Aorta (tissue), 5 donors: ENCODE results near the gene SMC1B. TPM values are rescaled to one million over a fixed set of nuclear protein-coding genes. Genes with fewer than 3 reads are reported as not detected.
"Not testable (repeated sequence)": the region's sequence is repeated elsewhere in the genome, so short reads cannot be mapped to it uniquely, and the experiment has no call there.

ENCODE experiments used
- ATAC-seq: fragments of 200-7000 bp; cut with Tn5 transposase; one replicate; pipeline ENCODE4 v1.9.1; 2022; ENCODE audit warnings: moderate library complexity; ENCODE audit not compliant: low FRiP score
- DNase-seq, 2 donors: peaks; one replicate each; pipeline ENCODE4 v3.0.0-alpha.2; 2020
- H3K27ac ChIP-seq, 2 donors: one replicate each; pipeline ENCODE4 v1.5.1; 2013; ENCODE audit warnings: low read length in 2 of 2, mild to moderate bottlenecking in 2 of 2, moderate library complexity in 2 of 2, control low read depth in 1 of 2, inconsistent platforms in 1 of 2, low read depth in 1 of 2
- H3K27me3 ChIP-seq, 2 donors: one replicate each; pipeline ENCODE4 v1.6.1; 2013; ENCODE audit warnings: control low read depth in 1 of 2, low read length in 1 of 2, mild to moderate bottlenecking in 1 of 2, moderate library complexity in 1 of 2; ENCODE audit not compliant: insufficient read depth in 2 of 2, control insufficient read depth in 1 of 2
- H3K36me3 ChIP-seq, 2 donors: one replicate each; pipeline ENCODE4 v1.6.1; 2013; ENCODE audit warnings: control low read depth in 1 of 2, low read length in 1 of 2, mild to moderate bottlenecking in 1 of 2; ENCODE audit not compliant: insufficient read depth in 2 of 2, control insufficient read depth in 1 of 2
- H3K4me1 ChIP-seq, 2 donors: one replicate each; pipeline ENCODE4 v1.6.1; 2013; ENCODE audit warnings: low read length in 2 of 2, control low read depth in 1 of 2, mild to moderate bottlenecking in 1 of 2, moderate library complexity in 1 of 2; ENCODE audit not compliant: insufficient read depth in 2 of 2, control insufficient read depth in 1 of 2
- H3K4me3 ChIP-seq, 2 donors: one replicate each; pipeline ENCODE4 v1.5.1; 2013; ENCODE audit warnings: low read length in 2 of 2, control low read depth in 1 of 2, mild to moderate bottlenecking in 1 of 2
- H3K9me3 ChIP-seq: one replicate; pipeline ENCODE4 v1.6.1; 2013; ENCODE audit warnings: mild to moderate bottlenecking, low read length; ENCODE audit not compliant: control insufficient read depth
- WGBS, 2 donors: extraction: QIAGEN DNeasy Blood & Tissue Kit; methylation state at CpG; one replicate each; pipeline ENCODE4 v1.1.7; 2013; 5-methylcytosine and 5-hydroxymethylcytosine counted together
- intact Hi-C, 2 donors: fragments of 100-400 bp; cut with DNase I; formaldehyde crosslinking; loops; one replicate each; pipeline versions ENCODE4 v1.14.2 to v1.15.0; 2022
- polyA plus RNA-seq, 2 donors: library from polyadenylated mRNA; stranded (reverse); fragments of 200-250 nt; gene quantifications; one replicate each; pipeline ENCODE4 v1.2.3, GENCODE V29; 2013
- total RNA-seq, 2 donors: library from RNA; stranded (reverse); fragmentation: NEBNext Ultra II Directional; extraction: Animal tissue kit (Norgen Biotek cat#: 25700); gene quantifications; one replicate each; pipeline ENCODE4 v1.2.1, GENCODE V29; 2021
- donor health status: healthy with polysubstance abuse.
- donor health status: Bipolar disorder and iron deficiency.
- donor health status: DM: no; HTN: no; CAD: no.
- donor health status: DM: no; HTN: no; CAD: no.
- donor health status: DM: yes; HTN: yes; CAD: no.

Gene SMC1B
- total and polyA plus RNA-seq, 4 donors = not detected

DNA sequence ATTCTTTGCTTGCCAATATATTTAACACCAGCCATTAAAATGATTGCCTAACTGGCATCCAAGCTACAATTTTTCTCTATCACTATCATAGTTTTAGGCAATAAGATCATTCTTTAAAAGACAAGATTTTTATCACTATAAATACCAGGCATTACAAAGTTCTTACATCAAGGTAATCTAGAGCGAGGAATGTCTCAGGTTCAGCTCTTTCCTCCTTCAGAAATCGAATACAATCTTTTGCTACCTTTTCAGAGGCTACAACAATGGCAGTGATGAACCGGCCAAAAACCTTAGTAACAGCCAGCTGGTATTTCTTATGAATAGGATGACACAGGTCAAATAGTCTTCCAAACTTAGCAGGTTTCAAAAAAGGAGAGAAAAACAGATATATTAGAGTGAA, 23.9 kb downstream of the SMC1B start:
- intact Hi-C loops = no loop called here
- H3K9me3 ChIP-seq = no peaks in the 10 kb centered on the region
- H3K27me3 ChIP-seq = no peaks in the 10 kb centered on the region
- no peak for DNase-seq
- ATAC-seq = no peak
- no peak overlapping the region for H3K4me3 ChIP-seq
- H3K4me1 ChIP-seq = no peaks in the 10 kb centered on the region
- 88 to 89% methylated on average over 3 of the region's 3 CpGs for WGBS, 2 donors
- H3K36me3 ChIP-seq = no peaks in the 10 kb centered on the region
- no peak overlapping the region for H3K27ac ChIP-seq

DNA sequence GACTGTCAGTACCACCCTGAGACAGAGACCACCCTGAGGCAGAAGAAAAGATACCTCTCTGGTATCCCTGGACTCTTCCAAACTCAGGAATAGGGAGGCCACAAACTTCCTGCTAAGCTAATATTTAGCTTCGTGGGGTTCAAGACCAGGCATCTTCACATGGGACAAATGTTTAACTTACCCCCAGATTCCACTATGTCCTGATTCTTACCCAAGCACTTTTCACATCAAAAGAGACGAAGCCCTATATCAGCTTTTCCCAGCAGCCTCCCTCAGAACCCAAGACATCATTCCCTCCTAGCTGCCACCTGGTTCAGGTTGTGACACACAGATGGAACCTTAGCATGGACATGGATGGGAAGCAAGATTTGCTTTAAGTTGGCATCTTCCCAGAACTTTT, 32.1 kb downstream of the SMC1B start:
- WGBS, 2 donors = 93 to 98% methylated on average over 2 of the region's 2 CpGs
- Histone ChIP-seq H3K4me1 (no peaks in the 10 kb centered on the region), H3K27ac (no peak overlapping the region), H3K27me3 (peaks cover 0 to 2% of the 10 kb centered on the region in 2 donors), H3K9me3 (no peaks in the 10 kb centered on the region), H3K36me3 (no peaks in the 10 kb centered on the region), H3K4me3 (no peak overlapping the region)
- ATAC-seq = no peak
- no peak for DNase-seq
- intact Hi-C loops = no loop called here

DNA sequence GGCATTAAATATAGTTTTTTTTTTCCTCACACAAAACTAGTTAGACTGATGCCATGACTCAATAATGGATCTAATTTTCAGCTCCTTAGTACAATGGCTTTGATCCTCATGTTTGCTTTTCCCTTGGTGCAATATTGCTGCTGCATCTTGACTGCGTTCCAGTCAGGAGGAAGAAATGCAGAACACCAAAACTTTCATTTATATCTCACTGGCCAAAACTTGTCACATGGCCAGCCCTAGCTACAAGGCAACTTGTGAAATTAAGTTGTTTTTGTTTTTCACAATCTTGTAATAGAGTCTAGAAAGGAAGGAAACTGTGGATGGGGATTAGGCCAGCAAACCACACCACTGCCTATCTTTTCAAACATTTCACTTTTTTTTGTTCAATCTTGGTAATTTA, 36.7 kb downstream of the SMC1B start:
- Histone ChIP-seq H3K36me3 (no peaks in the 10 kb centered on the region), H3K9me3 (no peaks in the 10 kb centered on the region), H3K27me3 (peaks cover 0 to 2% of the 10 kb centered on the region in 2 donors), H3K4me3 (no peak overlapping the region), H3K4me1 (no peaks in the 10 kb centered on the region), H3K27ac (no peak overlapping the region)
- ATAC-seq (no peak), DNase-seq (peak in 1 of 2 donors; percentile 51)
- 83 to 84% methylated on average over 1 of the region's 1 CpG for WGBS, 2 donors
- intact Hi-C loops = no loop called here

DNA sequence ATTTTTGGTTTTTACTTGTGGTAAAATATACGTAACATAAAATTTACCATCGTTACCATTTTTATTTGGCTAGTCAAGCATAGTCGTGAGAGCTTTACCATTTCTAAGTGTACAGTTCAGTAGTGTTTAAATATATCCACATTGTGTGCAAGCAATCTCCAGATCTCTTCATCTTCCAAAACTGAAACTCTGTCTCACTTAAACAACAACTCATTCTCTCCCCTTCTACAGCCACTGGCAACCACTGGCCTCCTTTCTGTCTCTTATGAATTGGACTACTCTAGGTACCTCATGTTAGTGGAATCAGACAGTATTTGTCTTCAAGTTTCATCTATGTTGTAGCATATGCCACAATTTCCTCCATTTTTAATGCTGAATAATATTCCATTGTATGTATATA, 37.4 kb downstream of the SMC1B start:
- H3K36me3 ChIP-seq = no peaks in the 10 kb centered on the region
- DNase-seq (no peak), ATAC-seq (no peak)
- WGBS, 2 donors = 77 to 93% methylated on average over 3 of the region's 3 CpGs
- intact Hi-C loops = no loop called here
- no peaks in the 10 kb centered on the region for H3K9me3 ChIP-seq
- no peaks in the 10 kb centered on the region for H3K4me1 ChIP-seq
- H3K27ac ChIP-seq = no peak overlapping the region
- H3K4me3 ChIP-seq = no peak overlapping the region
- peaks cover 0 to 2% of the 10 kb centered on the region in 2 donors for H3K27me3 ChIP-seq

DNA sequence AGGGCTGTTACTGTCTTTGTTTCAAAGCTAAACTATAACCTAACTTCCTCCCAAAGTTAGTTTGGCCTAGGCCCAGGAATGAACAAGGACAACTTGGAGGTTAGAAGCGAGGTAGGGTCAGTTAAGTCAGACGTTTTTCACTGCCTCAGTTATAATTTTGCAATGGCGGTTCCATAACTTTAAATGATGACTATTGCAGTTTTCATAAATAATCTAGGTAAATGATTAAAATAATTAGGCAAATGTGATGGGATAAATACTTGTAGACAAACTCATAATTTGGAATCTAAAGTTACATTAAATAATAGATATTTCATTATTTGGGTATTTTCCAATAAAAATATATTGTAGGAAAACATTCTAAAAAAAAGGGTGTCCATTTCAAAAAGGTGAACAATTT, 39.8 kb downstream of the SMC1B start:
- DNase-seq, H3K9me3 ChIP-seq, H3K27ac ChIP-seq, H3K36me3 ChIP-seq, ATAC-seq, H3K4me1 ChIP-seq, intact Hi-C loops, H3K27me3 ChIP-seq, H3K4me3 ChIP-seq: not testable (repeated sequence)
- WGBS, 2 donors = 82 to 84% methylated on average over 3 of the region's 3 CpGs

DNA sequence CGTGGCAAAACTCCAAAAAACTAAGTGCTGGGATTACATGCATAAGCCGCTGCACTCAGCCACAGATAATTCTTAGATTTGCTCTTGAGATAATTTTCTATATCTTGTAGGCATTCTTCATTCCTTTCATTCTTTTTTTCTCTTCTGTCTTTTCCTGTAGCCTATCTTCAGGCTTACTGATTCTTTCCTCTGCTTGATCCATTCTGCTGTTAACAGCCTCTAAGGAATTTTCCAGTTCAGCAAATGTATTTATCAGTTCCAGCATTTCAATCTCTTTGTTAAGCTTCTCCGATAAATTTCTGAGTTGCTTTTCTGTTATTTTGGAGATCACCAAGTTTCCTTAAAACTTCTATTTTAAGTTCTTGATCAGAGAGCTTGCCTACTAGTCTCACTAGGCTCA, 46.7 kb downstream of the SMC1B start:
- no peak overlapping the region for H3K4me3 ChIP-seq
- intact Hi-C loops = no loop called here
- ATAC-seq (no peak), DNase-seq (no peak)
- H3K9me3 ChIP-seq = peaks cover 5% of the 10 kb centered on the region
- H3K36me3 ChIP-seq = no peaks in the 10 kb centered on the region
- H3K4me1 ChIP-seq = no peaks in the 10 kb centered on the region
- no peak overlapping the region for H3K27ac ChIP-seq
- WGBS, 2 donors = 85 to 89% methylated on average over 3 of the region's 3 CpGs
- no peaks in the 10 kb centered on the region for H3K27me3 ChIP-seq

DNA sequence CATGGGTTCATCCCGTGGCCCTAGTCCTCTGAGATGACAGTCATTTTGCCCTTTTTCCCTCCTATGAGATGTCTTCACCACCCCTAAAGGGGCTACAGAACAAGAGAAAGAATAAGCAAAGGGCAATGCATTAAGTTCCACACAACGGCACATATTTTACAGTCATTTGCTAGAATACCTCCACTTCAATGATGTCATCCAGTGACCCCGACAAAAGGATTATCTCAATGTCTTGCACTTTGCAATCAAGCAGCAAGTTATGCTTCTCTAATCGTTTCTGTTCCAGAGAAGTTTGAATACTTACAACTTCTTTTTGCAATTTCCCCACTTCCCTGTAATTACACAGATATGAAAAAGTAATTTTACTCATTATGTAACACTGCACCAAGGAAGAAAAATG, 53.8 kb downstream of the SMC1B start:
- Histone ChIP-seq H3K36me3 (no peaks in the 10 kb centered on the region), H3K4me3 (no peak overlapping the region), H3K4me1 (peaks cover 0 to 2% of the 10 kb centered on the region in 2 donors), H3K27ac (no peak overlapping the region), H3K27me3 (no peaks in the 10 kb centered on the region), H3K9me3 (no peaks in the 10 kb centered on the region)
- DNase-seq (no peak), ATAC-seq (no peak)
- intact Hi-C loops = no loop called here
- WGBS, 2 donors = 18 to 30% methylated on average over 4 of the region's 4 CpGs

DNA sequence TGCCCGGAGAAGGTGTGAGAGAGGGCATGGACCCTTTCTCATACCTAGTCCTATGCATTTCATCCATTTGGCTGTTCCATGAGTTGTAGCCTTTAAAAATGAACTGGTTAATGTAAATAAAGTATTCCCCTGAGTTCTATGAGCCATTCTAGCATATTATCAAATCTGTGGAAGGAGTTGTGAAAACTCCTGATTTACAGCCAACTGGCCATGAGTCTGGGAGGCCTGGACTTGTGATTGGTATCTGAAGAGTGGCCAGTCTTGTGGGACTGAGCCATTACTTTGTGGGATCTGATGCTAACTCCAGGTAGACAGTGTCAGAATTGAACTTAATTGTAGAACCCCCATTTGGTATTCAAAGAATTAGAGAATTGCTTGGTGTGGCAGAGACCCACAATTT, 55.3 kb downstream of the SMC1B start:
- Histone ChIP-seq H3K36me3 (no peaks in the 10 kb centered on the region), H3K27ac (no peak overlapping the region), H3K27me3 (no peaks in the 10 kb centered on the region), H3K4me1 (peaks cover 0 to 2% of the 10 kb centered on the region in 2 donors), H3K9me3 (no peaks in the 10 kb centered on the region), H3K4me3 (no peak overlapping the region)
- no peak for ATAC-seq
- WGBS, 2 donors = 86 to 96% methylated on average over 1 of the region's 1 CpG
- intact Hi-C loops = no loop called here
- DNase-seq = no peak

DNA sequence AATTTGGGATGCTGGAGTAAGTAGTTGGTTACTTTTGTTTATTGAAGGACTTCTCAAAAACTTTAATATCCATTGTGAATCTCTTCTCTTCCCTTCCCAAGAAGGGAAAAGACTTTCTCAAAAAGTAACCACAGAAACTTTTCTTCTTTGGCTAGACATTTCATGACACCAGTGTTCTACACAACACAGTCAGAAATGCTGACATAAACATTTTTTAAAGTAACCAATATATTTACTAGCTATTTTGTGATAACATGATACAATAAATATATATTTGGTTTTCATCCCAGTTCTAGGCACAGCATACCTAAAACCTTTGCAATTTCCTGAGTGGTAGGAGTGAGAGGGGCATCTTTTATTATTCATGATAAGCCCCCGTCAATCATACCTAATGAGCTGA, 55.9 kb downstream of the SMC1B start:
- Histone ChIP-seq H3K27ac (no peak overlapping the region), H3K4me1 (peaks cover 0 to 2% of the 10 kb centered on the region in 2 donors), H3K27me3 (no peaks in the 10 kb centered on the region), H3K4me3 (no peak overlapping the region), H3K9me3 (no peaks in the 10 kb centered on the region), H3K36me3 (no peaks in the 10 kb centered on the region)
- DNase-seq (no peak), ATAC-seq (no peak)
- intact Hi-C loops = no loop called here
- 96 to 97% methylated on average over 1 of the region's 1 CpG for WGBS, 2 donors
